Mesenchymal stem cell (in vitro differentiated cells and primary cell): ENCODE measurements around the gene MANEA. TPM values are rescaled to one million over a fixed set of nuclear protein-coding genes. Genes with fewer than 3 reads are reported as not detected.

Source experiments
- DNase-seq: peaks from one replicate; pipeline ENCODE4 v3.0.0-alpha.2; 2013
- H2AFZ ChIP-seq: one replicate; pipeline ENCODE4 v1.6.1; 2013; ENCODE audit warnings: low read depth, mild to moderate bottlenecking, control low read depth, inconsistent platforms, low read length, moderate library complexity
- H2AK5ac ChIP-seq: 2 replicates; pipeline ENCODE4 v1.6.1; 2013; ENCODE audit warnings: low read length, moderate library complexity, mild to moderate bottlenecking, inconsistent platforms; ENCODE audit not compliant: severe bottlenecking
- H2BK120ac ChIP-seq: one replicate; pipeline ENCODE4 v1.6.1; 2013; ENCODE audit warnings: low read depth, mild to moderate bottlenecking, inconsistent platforms, low read length, moderate library complexity
- H2BK12ac ChIP-seq, 2 experiments: one replicate each; pipeline ENCODE4 v1.6.1; 2013; ENCODE audit warnings: inconsistent platforms in 2 of 2, low read length in 2 of 2, mild to moderate bottlenecking in 2 of 2, moderate library complexity in 2 of 2, control low read depth in 1 of 2
- H2BK15ac ChIP-seq: one replicate; pipeline ENCODE4 v1.6.1; 2013; ENCODE audit warnings: mild to moderate bottlenecking, low read depth, inconsistent platforms; ENCODE audit not compliant: poor library complexity, severe bottlenecking
- H2BK5ac ChIP-seq: 2 replicates; pipeline ENCODE4 v1.6.1; 2013; ENCODE audit warnings: low read depth, mild to moderate bottlenecking, low read length, control low read depth, inconsistent platforms; ENCODE audit not compliant: poor library complexity, severe bottlenecking
- H3K14ac ChIP-seq, 2 experiments: one replicate each; pipeline ENCODE4 v1.6.1; 2013; ENCODE audit warnings: inconsistent platforms in 2 of 2, low read length in 2 of 2, control low read depth in 1 of 2, mild to moderate bottlenecking in 1 of 2, moderate library complexity in 1 of 2
- H3K18ac ChIP-seq, 2 experiments: one replicate each; pipeline ENCODE4 v1.6.1; 2013; ENCODE audit warnings: inconsistent platforms in 2 of 2, low read length in 2 of 2, control low read depth in 1 of 2, low read depth in 1 of 2, mild to moderate bottlenecking in 1 of 2
- H3K23ac ChIP-seq, 2 experiments: one replicate each; pipeline ENCODE4 v1.6.1; 2013; ENCODE audit warnings: inconsistent platforms in 2 of 2, low read length in 2 of 2, mild to moderate bottlenecking in 2 of 2, moderate library complexity in 2 of 2, control low read depth in 1 of 2
- H3K27ac ChIP-seq: 2 replicates; pipeline ENCODE4 v1.5.1; 2013; ENCODE audit warnings: mild to moderate bottlenecking, moderate library complexity, low read length, control low read depth, inconsistent platforms; ENCODE audit not compliant: poor library complexity, severe bottlenecking
- H3K27me3 ChIP-seq, 2 experiments: 2 replicates each; pipeline versions ENCODE4 v1.6.1 to v1.7.0; 2013; ENCODE audit warnings: low read length in 2 of 2, mild to moderate bottlenecking in 2 of 2, moderate library complexity in 2 of 2, control low read depth in 1 of 2, inconsistent platforms in 1 of 2; ENCODE audit not compliant: control insufficient read depth in 1 of 2, insufficient read depth in 1 of 2
- H3K36me3 ChIP-seq, 2 experiments: 2 replicates each; pipeline versions ENCODE4 v1.6.1 to v1.7.0; 2013; ENCODE audit warnings: low read length in 2 of 2, control low read depth in 1 of 2, inconsistent platforms in 1 of 2, low read depth in 1 of 2, mild to moderate bottlenecking in 1 of 2; ENCODE audit not compliant: insufficient read depth in 2 of 2, control insufficient read depth in 1 of 2
- H3K4ac ChIP-seq, 2 experiments: one replicate each; pipeline ENCODE4 v1.6.1; 2013; ENCODE audit warnings: inconsistent platforms in 2 of 2, low read length in 2 of 2, mild to moderate bottlenecking in 2 of 2, moderate library complexity in 2 of 2, control low read depth in 1 of 2, low read depth in 1 of 2
- H3K4me1 ChIP-seq: 2 replicates; pipeline ENCODE4 v1.6.1; 2013; ENCODE audit warnings: low read depth, low read length, control low read depth; ENCODE audit not compliant: control insufficient read depth, insufficient read depth
- H3K4me2 ChIP-seq: 2 replicates; pipeline ENCODE4 v1.6.1; 2013; ENCODE audit warnings: low read length, mild to moderate bottlenecking, inconsistent platforms; ENCODE audit not compliant: poor library complexity, severe bottlenecking
- H3K4me3 ChIP-seq, 2 experiments: 2 replicates each; pipeline versions ENCODE4 v1.5.1 to v1.7.0; 2013; ENCODE audit warnings: low read length in 2 of 2, mild to moderate bottlenecking in 2 of 2, control low read depth in 1 of 2, low read depth in 1 of 2; ENCODE audit not compliant: insufficient read depth in 1 of 2
- H3K79me1 ChIP-seq: replicated peaks from 2 replicates; pipeline ENCODE4 v1.6.1; 2013; ENCODE audit warnings: mild to moderate bottlenecking, control low read depth, low read length, inconsistent platforms; ENCODE audit not compliant: poor library complexity, severe bottlenecking
- H3K9ac ChIP-seq: 2 replicates; pipeline ENCODE4 v1.7.0; 2013; ENCODE audit warnings: mild to moderate bottlenecking, low read length, moderate library complexity
- H3K9me3 ChIP-seq: 2 replicates; pipeline ENCODE4 v1.7.0; 2013; ENCODE audit warnings: mild to moderate bottlenecking, low read length; ENCODE audit not compliant: control insufficient read depth
- H4K8ac ChIP-seq: one replicate; pipeline ENCODE4 v1.6.1; 2013; ENCODE audit warnings: inconsistent platforms, mild to moderate bottlenecking, low read length, moderate library complexity
- H4K91ac ChIP-seq: one replicate; pipeline ENCODE4 v1.6.1; 2013; ENCODE audit warnings: mild to moderate bottlenecking, low read length, inconsistent platforms
- WGBS: methylation state at CpG from one replicate; pipeline ENCODE4 v1.1.7; 2013; ENCODE audit warnings: mixed read lengths; 5-methylcytosine and 5-hydroxymethylcytosine counted together
- polyA plus RNA-seq, 2 experiments: library from polyadenylated mRNA; stranded (reverse); fragments of 200-250 nt; gene quantifications; one replicate each; pipeline ENCODE4 v1.2.3, GENCODE V29; 2013

MANEA gene
- polyA plus RNA-seq (2013, experiment 1 of 2) = 13.9 TPM
- 15.9 TPM for polyA plus RNA-seq (2013, experiment 2 of 2)

GRCh38 chr6:95577304-95578105 lies at the start of gene MANEA:
Gene MANEA, plus strand, starts transcription at chr6:95577535. Its CDS starts 8,905 bp downstream, at chr6:95586440.
- Histone ChIP-seq H3K18ac (peak within 1 kb of the TSS; percentile 85 to 97), H2BK120ac (peak within 1 kb of the TSS; percentile 54), H2AFZ (peak within 1 kb of the TSS; percentile 95), H3K9ac (peak within 1 kb of the TSS; percentile 98), H2BK15ac (peak within 1 kb of the TSS; percentile 44), H4K91ac (peak within 1 kb of the TSS; percentile 96), H3K9me3 (no peaks in the 10 kb centered on the region), H3K4me2 (peak within 1 kb of the TSS; percentile 94), H3K4me1 (no peaks in the 10 kb centered on the region), H4K8ac (peak within 1 kb of the TSS; percentile 77), H2AK5ac (no peak within 1 kb of the TSS), H3K14ac (peak within 1 kb of the TSS in 1 of 2 experiments; percentile 92), H3K4ac (peak within 1 kb of the TSS; percentile 69 to 98), H3K27ac (peak within 1 kb of the TSS; percentile 95), H3K23ac (peak within 1 kb of the TSS in 1 of 2 experiments; percentile 72), H3K79me1 (peaks cover 5% of the 10 kb centered on the region), H3K27me3 (no peaks in the 10 kb centered on the region), H2BK12ac (peak within 1 kb of the TSS in 1 of 2 experiments; percentile 83), H2BK5ac (peak within 1 kb of the TSS; percentile 51), H3K36me3 (peaks cover 0 to under 1% of the 10 kb centered on the region in 2 experiments), H3K4me3 (peak within 1 kb of the TSS; percentile 70 to 92)
- under 1% methylated on average over 69 of the region's 70 CpGs for WGBS
- peak; percentile 95 for DNase-seq

GRCh38 chr6:95529762-95530161 lies 47.6 kb upstream of the MANEA start:
- Histone ChIP-seq H3K18ac (no peak overlapping the region), H2AK5ac (no peak overlapping the region), H3K27me3 (no peaks in the 10 kb centered on the region), H3K9ac (no peak overlapping the region), H3K4me3 (no peak overlapping the region), H3K9me3 (no peaks in the 10 kb centered on the region), H2BK15ac (no peak overlapping the region), H3K79me1 (no peaks in the 10 kb centered on the region), H3K23ac (no peak overlapping the region), H2BK5ac (no peak overlapping the region), H3K4ac (no peak overlapping the region), H3K27ac (no peak overlapping the region), H3K4me1 (no peaks in the 10 kb centered on the region), H3K36me3 (no peaks in the 10 kb centered on the region), H4K8ac (no peak overlapping the region), H2AFZ (no peak overlapping the region), H2BK120ac (no peak overlapping the region), H2BK12ac (no peak overlapping the region), H3K4me2 (no peak overlapping the region), H4K91ac (no peak overlapping the region), H3K14ac (no peak overlapping the region)
- no peak for DNase-seq
- WGBS = no CpG with 5 or more reads among the region's 1 CpG

GRCh38 chr6:95530176-95530819 lies 47.0 kb upstream of the MANEA start:
- WGBS = 62% methylated on average over 2 of the region's 3 CpGs
- H3K79me1 ChIP-seq = no peaks in the 10 kb centered on the region
- H2BK5ac ChIP-seq = no peak overlapping the region
- H2AFZ ChIP-seq = no peak overlapping the region
- no peaks in the 10 kb centered on the region for H3K27me3 ChIP-seq
- H3K36me3 ChIP-seq = no peaks in the 10 kb centered on the region
- no peaks in the 10 kb centered on the region for H3K9me3 ChIP-seq
- H3K27ac ChIP-seq = no peak overlapping the region
- H2AK5ac ChIP-seq = no peak overlapping the region
- no peak overlapping the region for H3K9ac ChIP-seq
- no peak overlapping the region for H4K8ac ChIP-seq
- H3K18ac ChIP-seq = no peak overlapping the region
- H3K4me1 ChIP-seq = no peaks in the 10 kb centered on the region
- H3K14ac ChIP-seq = no peak overlapping the region
- DNase-seq = no peak
- no peak overlapping the region for H3K23ac ChIP-seq
- H2BK15ac ChIP-seq = no peak overlapping the region
- no peak overlapping the region for H3K4ac ChIP-seq
- H3K4me3 ChIP-seq = no peak overlapping the region
- H2BK12ac ChIP-seq = no peak overlapping the region
- H2BK120ac ChIP-seq = no peak overlapping the region
- H3K4me2 ChIP-seq = no peak overlapping the region
- no peak overlapping the region for H4K91ac ChIP-seq

GRCh38 chr6:95543798-95544197 lies 33.5 kb upstream of the MANEA start:
- DNase-seq = no peak
- Histone ChIP-seq H3K4me2 (no peak overlapping the region), H3K79me1 (no peaks in the 10 kb centered on the region), H3K18ac (no peak overlapping the region), H3K4ac (no peak overlapping the region), H2BK5ac (no peak overlapping the region), H3K27me3 (peaks cover 0 to 4% of the 10 kb centered on the region in 2 experiments), H3K4me3 (no peak overlapping the region), H3K27ac (no peak overlapping the region), H2BK12ac (no peak overlapping the region), H3K14ac (no peak overlapping the region), H2BK120ac (no peak overlapping the region), H3K9me3 (peaks cover 5% of the 10 kb centered on the region), H3K23ac (no peak overlapping the region), H3K36me3 (no peaks in the 10 kb centered on the region), H4K91ac (no peak overlapping the region), H2AK5ac (no peak overlapping the region), H4K8ac (no peak overlapping the region), H3K9ac (no peak overlapping the region), H3K4me1 (no peaks in the 10 kb centered on the region), H2AFZ (no peak overlapping the region), H2BK15ac (no peak overlapping the region)
- WGBS = 100% methylated on average over 1 of the region's 1 CpG
